Measurements from ENCODE around the gene NMNAT2. TPM values are rescaled to one million over a fixed set of nuclear protein-coding genes. Genes with fewer than 3 reads are reported as not detected.
A peak's percentile ranks its signal among the peaks of the same experiment; 100 is the strongest.

The NMNAT2 gene
- total RNA-seq, 4 donors from 2014 or later = 0.10 to 0.29 (median 0.26) TPM; not detected in 1

DNA sequence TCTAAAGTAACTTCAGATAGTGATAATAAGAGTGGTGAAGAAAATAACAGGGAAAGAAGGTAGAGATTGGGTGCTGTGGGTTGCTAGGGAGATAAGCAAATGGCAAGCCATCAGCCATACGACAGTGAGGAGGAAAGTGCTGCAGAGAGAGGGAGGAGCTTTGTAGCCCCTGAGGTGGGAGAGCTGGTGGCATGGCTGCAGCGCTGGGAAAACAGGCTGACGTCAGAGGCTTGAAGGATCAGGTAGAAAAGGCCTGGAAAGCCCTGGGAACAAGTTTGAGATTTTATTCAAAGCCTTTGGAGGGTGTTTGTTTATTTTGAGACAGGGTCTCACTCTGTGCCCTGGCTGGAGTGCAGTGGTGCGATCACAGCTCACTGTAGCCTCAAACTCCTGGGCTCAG, 109.5 kb downstream of the NMNAT2 start:
- DNase-seq (no peak), ATAC-seq (no peak)
- Histone ChIP-seq H3K4me3 (no peak overlapping the region), H3K4me1 (peaks cover 9 to 13% of the 10 kb centered on the region in 2 donors), H3K9me3 (no peaks in the 10 kb centered on the region), H3K27ac (no peak overlapping the region), H3K27me3 (no peaks in the 10 kb centered on the region), H3K36me3 (no peaks in the 10 kb centered on the region)
- intact Hi-C loops (cut with DNase I; ENCODE audit: low total_unique reads) = no loop called here
- TF ChIP-seq, protein P1, sequence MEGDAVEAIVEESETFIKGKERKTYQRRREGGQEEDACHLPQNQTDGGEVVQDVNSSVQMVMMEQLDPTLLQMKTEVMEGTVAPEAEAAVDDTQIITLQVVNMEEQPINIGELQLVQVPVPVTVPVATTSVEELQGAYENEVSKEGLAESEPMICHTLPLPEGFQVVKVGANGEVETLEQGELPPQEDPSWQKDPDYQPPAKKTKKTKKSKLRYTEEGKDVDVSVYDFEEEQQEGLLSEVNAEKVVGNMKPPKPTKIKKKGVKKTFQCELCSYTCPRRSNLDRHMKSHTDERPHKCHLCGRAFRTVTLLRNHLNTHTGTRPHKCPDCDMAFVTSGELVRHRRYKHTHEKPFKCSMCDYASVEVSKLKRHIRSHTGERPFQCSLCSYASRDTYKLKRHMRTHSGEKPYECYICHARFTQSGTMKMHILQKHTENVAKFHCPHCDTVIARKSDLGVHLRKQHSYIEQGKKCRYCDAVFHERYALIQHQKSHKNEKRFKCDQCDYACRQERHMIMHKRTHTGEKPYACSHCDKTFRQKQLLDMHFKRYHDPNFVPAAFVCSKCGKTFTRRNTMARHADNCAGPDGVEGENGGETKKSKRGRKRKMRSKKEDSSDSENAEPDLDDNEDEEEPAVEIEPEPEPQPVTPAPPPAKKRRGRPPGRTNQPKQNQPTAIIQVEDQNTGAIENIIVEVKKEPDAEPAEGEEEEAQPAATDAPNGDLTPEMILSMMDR (IDR thresholded peaks at IDR 0.05 in 4 of 5, conservative IDR thresholded peaks at IDR 0.05 in 1 of 5) = no peak
- no peak for TF ChIP-seq POLR2A (IDR thresholded peaks at IDR 0.05)
- in situ Hi-C loops (cut with MboI; ENCODE audit: low sequenced_read_pairs in 4 of 4) = no loop called here

DNA sequence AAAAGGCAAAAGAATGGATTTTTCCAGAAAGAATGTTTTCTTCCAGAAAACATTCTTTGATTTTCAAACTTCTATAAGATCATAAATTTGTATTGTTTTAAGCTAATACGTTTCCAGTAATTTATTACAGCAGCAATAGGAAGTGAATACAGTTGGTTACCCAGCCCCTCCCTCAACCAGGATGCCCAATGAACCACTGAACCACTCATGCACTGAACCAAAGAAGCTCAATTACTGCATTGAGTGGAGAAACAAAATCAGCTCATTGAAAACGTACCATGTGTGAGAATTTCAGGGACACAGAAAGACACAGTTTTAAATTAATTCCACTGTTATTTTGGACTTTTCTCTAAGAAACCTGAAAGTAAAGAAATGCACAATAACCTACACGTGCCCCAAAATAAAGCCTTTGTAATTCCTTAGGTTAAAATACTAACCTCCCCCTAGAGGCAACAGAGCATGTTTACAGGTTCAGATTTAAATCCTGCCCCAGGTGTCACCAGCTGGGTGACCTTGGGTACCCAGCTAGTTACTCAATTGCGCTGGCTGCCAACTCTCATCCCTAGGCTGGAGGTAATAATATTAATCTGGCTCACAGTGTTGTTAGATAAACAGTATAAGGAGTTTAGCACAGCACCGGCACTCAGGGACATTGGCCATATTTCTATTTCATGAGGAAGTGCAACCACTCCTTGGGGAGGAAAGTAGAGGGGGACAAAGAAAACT, 111.7 kb downstream of the NMNAT2 start:
- no peak for DNase-seq
- ATAC-seq = no peak
- intact Hi-C loops (cut with DNase I; ENCODE audit: low total_unique reads) = no loop called here
- Histone ChIP-seq H3K27ac (no peak overlapping the region), H3K9me3 (no peaks in the 10 kb centered on the region), H3K4me1 (peaks cover 13 to 15% of the 10 kb centered on the region in 2 donors), H3K36me3 (no peaks in the 10 kb centered on the region), H3K27me3 (no peaks in the 10 kb centered on the region), H3K4me3 (no peak overlapping the region)
- no peak for TF ChIP-seq POLR2A (IDR thresholded peaks at IDR 0.05)
- TF ChIP-seq, protein P1 (IDR thresholded peaks at IDR 0.05 in 4 of 5, conservative IDR thresholded peaks at IDR 0.05 in 1 of 5) = peak in 1 of 5 experiments; percentile 25
- in situ Hi-C loops (cut with MboI; ENCODE audit: low sequenced_read_pairs in 4 of 4) = no loop called here

DNA sequence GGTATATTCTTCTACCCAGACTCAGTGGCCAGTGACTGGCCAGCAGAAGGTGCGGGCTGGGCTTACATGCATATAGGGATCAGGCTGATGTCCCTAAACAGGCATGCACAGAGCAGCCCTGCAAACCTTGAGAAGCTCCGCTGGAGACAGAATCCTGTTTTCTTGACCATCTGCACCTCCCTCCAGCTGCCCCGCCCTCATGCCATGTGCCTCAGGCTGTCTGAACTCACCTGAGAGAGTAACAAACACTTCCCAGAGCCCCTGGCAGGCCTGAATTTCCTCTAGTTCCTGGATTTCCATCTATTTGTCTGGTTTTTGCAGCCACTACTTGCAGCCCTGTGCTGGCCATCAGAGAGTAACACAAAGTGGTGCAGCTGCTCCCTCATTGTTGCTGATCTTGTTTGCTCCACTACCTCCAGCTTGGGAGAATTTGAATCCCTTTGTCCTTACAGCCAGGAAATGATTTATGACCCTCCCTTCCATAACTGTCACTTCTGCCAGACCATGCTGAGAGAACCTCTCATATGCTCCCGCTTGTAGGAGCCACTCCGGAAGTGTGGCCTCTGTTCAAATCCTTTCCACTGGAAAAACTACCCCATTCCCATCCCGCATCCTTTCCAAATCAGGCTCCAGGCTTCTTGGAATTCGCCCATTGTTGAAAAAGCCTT, 113.6 kb downstream of the NMNAT2 start:
- intact Hi-C loops (cut with DNase I; ENCODE audit: low total_unique reads) (no loop called here), in situ Hi-C loops (cut with MboI; ENCODE audit: low sequenced_read_pairs in 4 of 4) (no loop called here)
- TF ChIP-seq, protein P1 (IDR thresholded peaks at IDR 0.05 in 4 of 5, conservative IDR thresholded peaks at IDR 0.05 in 1 of 5) = no peak
- no peak for TF ChIP-seq POLR2A (IDR thresholded peaks at IDR 0.05)
- ATAC-seq = no peak
- DNase-seq = no peak
- H3K4me3 ChIP-seq = no peak overlapping the region
- H3K27ac ChIP-seq = no peak overlapping the region
- peaks cover 13 to 15% of the 10 kb centered on the region in 2 donors for H3K4me1 ChIP-seq
- H3K36me3 ChIP-seq = no peaks in the 10 kb centered on the region
- no peaks in the 10 kb centered on the region for H3K9me3 ChIP-seq
- no peaks in the 10 kb centered on the region for H3K27me3 ChIP-seq

DNA sequence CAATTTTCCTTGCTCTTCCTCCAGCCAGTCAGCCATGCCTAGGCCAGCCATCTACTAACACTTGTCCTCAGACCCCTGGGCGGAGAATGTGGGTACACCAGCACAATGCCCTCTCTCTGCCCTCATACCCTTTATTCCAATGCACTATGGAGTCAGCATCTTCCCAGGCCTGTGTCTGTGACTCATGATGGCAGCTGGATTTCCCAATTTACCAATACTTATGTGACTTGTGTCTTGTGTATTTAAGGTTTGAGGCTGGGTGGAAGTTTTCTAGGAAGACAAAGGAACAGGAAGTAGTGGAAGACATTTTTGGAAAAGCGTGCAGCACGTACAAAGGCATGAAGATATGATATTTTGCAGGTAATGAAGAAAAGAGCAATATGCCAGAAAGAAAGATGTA, 114.3 kb downstream of the NMNAT2 start:
- no peaks in the 10 kb centered on the region for H3K9me3 ChIP-seq
- peaks cover 13 to 15% of the 10 kb centered on the region in 2 donors for H3K4me1 ChIP-seq
- no peak overlapping the region for H3K4me3 ChIP-seq
- no peak for ATAC-seq
- H3K36me3 ChIP-seq = no peaks in the 10 kb centered on the region
- no peak for DNase-seq
- in situ Hi-C loops (cut with MboI; ENCODE audit: low sequenced_read_pairs in 4 of 4) (no loop called here), intact Hi-C loops (cut with DNase I; ENCODE audit: low total_unique reads) (no loop called here)
- no peak for TF ChIP-seq POLR2A (IDR thresholded peaks at IDR 0.05)
- TF ChIP-seq, protein P1 (IDR thresholded peaks at IDR 0.05 in 4 of 5, conservative IDR thresholded peaks at IDR 0.05 in 1 of 5) = no peak
- no peaks in the 10 kb centered on the region for H3K27me3 ChIP-seq
- peak overlapping the region in 1 of 4 donors; percentile 22 for H3K27ac ChIP-seq
